WTC11 (cell line): ENCODE results near the gene PSPC1.
A peak's percentile ranks its signal among the peaks of the same experiment; 100 is the strongest.
"Not testable (repeated sequence)": the region's sequence is repeated elsewhere in the genome, so short reads cannot be mapped to it uniquely, and the experiment has no call there.

Source experiments
- SOX15 ChIP-seq: fragments of 250-450 bp; sonication (Bioruptor Pico); IDR thresholded peaks from 2 replicates; pipeline ENCODE4 v1.9.0; 2021; ENCODE audit warnings: mild to moderate bottlenecking
- TF ChIP-seq, protein P1 (sequence below): sonication (generic); formaldehyde crosslinking; IDR thresholded peaks from 2 replicates; pipeline ENCODE4 v1.8.0; 2022; ENCODE audit warnings: mild to moderate bottlenecking, missing genetic modification reagents

DNA sequence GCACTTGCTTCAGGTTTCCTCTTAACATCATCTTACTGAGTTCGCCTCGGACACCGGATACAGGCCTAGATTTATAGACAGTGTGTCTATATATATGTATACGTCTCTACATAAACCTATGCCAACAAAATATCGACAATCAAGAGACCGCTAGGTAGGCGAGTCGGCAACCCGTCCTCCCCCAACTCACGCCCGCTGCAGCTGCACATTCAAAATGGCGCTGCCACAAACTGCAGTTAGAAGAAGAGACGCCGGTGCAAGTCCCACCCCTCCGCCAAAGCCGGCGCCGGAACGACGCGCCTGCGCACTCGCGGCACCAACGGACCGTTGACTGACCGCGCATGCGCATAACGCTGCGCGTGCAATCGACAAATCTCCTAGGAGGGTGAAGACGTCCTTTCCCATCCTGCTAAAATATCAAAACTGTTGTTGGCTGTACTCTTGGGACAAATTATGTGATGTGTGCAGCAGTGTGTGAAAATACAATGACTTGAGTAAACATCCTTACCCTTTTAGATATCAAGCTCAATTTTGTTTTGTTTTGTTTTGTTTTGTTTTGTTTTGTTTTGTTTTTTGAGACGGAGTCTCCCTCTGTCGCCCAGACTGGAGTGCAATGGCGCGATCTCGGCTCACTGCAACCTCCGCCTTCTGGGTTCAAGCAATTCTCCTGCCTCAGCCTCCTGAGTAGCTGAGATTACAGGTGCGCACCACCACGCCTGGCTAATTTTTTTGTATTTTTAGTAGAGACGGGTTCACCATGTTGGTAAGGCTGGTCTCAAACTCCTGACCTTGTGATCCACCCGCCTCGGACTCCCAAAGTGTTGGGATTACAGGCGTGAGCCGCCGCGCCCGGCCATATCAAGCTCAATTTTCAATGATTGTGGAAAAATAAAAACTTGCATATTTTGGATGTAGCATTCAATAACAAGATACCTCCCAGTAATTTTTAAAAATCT, at the start of gene PSPC1:
- TF ChIP-seq, protein P1, sequence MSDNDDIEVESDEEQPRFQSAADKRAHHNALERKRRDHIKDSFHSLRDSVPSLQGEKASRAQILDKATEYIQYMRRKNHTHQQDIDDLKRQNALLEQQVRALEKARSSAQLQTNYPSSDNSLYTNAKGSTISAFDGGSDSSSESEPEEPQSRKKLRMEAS (CRISPR knock-in tag), result peak; percentile 76; the same call in 1 of the 2 replicates
- not testable (repeated sequence) for TF ChIP-seq SOX15 (CRISPR knock-in tag)
